ENCODE results near the gene AP4S1. TPM values are rescaled to one million over a fixed set of nuclear protein-coding genes. Genes with fewer than 3 reads are reported as not detected.

Gene AP4S1
- total and polyA plus RNA-seq, 11 donors, result 6.4 to 11.9 (median 8.6) TPM

DNA sequence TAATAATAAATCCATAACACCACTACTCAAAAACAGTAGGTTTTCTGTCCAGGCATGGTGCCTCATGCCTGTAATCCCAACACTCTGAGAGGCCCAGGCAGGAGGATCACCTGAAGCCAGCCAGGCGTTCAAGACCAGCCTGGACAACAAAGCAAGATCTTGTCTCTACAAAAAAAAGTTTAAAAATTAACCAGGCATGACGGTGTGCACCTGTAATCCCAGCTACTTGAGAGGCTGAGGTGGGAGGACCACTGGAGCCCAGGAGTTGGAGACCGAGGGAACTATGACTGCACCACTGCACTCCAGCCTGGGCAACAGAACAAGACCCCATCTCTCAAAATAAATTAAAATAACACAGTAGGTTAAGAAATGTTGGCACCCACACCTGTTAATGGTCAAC is 44.5 kb upstream of the AP4S1 start:
- DNase-seq (no peak), ATAC-seq (no peak)
- H3K9me3 ChIP-seq, result no peaks in the 10 kb centered on the region
- H3K4me3 ChIP-seq, result no peak overlapping the region
- H3K27me3 ChIP-seq, result no peaks in the 10 kb centered on the region
- intact Hi-C loops (cut with DNase I), result loop anchor here in 8 of 10 donors (2.0 to 5.0 kb wide), 4 partner anchors 46 to 102 kb away; partner anchors contain the start of genes STRN3 (in 2 of the 8) and AP4S1 (in 1 of the 8)
- H3K27ac ChIP-seq, result no peak overlapping the region
- 84 to 93% (median 87%) methylated on average over 3 of the region's 3 CpGs for WGBS, 4 donors
- H3K4me1 ChIP-seq, result peaks cover 0 to 27% (median under 1%) of the 10 kb centered on the region in 12 donors
- TF ChIP-seq, protein P1, sequence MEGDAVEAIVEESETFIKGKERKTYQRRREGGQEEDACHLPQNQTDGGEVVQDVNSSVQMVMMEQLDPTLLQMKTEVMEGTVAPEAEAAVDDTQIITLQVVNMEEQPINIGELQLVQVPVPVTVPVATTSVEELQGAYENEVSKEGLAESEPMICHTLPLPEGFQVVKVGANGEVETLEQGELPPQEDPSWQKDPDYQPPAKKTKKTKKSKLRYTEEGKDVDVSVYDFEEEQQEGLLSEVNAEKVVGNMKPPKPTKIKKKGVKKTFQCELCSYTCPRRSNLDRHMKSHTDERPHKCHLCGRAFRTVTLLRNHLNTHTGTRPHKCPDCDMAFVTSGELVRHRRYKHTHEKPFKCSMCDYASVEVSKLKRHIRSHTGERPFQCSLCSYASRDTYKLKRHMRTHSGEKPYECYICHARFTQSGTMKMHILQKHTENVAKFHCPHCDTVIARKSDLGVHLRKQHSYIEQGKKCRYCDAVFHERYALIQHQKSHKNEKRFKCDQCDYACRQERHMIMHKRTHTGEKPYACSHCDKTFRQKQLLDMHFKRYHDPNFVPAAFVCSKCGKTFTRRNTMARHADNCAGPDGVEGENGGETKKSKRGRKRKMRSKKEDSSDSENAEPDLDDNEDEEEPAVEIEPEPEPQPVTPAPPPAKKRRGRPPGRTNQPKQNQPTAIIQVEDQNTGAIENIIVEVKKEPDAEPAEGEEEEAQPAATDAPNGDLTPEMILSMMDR (IDR thresholded peaks at IDR 0.05), result no peak
- no peak for TF ChIP-seq POLR2A (IDR thresholded peaks at IDR 0.05)
- no peaks in the 10 kb centered on the region for H3K36me3 ChIP-seq

DNA sequence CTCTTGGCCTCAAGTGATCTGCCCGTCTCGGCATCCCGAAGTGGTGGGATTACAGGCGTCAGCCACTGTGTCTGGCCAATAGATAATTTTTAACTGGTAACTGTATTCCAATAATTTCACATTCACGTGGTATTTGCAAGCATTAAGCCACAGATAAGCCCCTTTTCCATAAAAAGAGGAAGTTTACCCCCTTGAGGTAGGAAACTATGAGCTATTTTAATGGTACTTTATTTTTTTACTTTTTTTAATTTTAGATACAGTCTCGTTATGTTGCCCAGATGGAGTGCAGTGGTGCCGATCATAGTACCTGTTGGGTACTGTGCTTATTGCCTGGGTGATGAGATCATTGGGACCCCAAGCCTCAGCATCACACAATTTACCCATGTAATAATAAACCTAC is 42.9 kb upstream of the AP4S1 start:
- H3K27me3 ChIP-seq, result no peaks in the 10 kb centered on the region
- DNase-seq (no peak), ATAC-seq (no peak)
- intact Hi-C loops (cut with DNase I), result loop anchor here in 1 of 10 donors (5.0 kb wide), 1 partner anchor 45 kb away; the partner anchor contains the start of genes AP4S1 and STRN3
- no peak overlapping the region for H3K4me3 ChIP-seq
- H3K4me1 ChIP-seq, result peaks cover 0 to 29% (median 0%) of the 10 kb centered on the region in 12 donors
- TF ChIP-seq POLR2A (IDR thresholded peaks at IDR 0.05), result no peak
- TF ChIP-seq, protein P1 (IDR thresholded peaks at IDR 0.05), result no peak
- H3K9me3 ChIP-seq, result no peaks in the 10 kb centered on the region
- 73 to 86% (median 83%) methylated on average over 7 of the region's 7 CpGs for WGBS, 4 donors
- no peaks in the 10 kb centered on the region for H3K36me3 ChIP-seq
- no peak overlapping the region for H3K27ac ChIP-seq

DNA sequence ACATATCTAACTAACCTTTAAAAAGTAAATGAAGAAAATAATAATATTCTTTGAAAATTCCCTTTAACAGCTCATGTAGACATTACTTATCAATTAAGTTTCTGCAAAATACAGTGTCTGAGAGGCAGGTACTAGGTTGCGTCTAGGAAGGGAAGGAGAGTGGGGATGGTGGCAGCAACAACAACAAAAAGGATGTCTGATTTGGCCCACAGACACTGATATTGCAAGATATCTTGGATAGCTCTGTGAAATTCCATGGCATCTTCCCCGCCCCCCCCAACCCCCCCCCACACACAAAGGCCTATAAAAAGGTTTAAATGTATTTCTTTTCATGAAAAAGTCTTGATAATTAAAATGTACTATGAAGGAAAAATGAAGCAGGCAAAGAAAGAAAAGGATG is 41.6 kb upstream of the AP4S1 start:
- H3K4me3 ChIP-seq, result no peak overlapping the region
- H3K36me3 ChIP-seq, result no peaks in the 10 kb centered on the region
- 90 to 97% (median 93%) methylated on average over 2 of the region's 2 CpGs for WGBS, 4 donors
- no peaks in the 10 kb centered on the region for H3K27me3 ChIP-seq
- DNase-seq (no peak), ATAC-seq (no peak)
- H3K4me1 ChIP-seq, result peaks cover 0 to 42% (median 8%) of the 10 kb centered on the region in 12 donors
- TF ChIP-seq POLR2A (IDR thresholded peaks at IDR 0.05), result no peak
- TF ChIP-seq, protein P1 (IDR thresholded peaks at IDR 0.05), result no peak
- intact Hi-C loops (cut with DNase I), result loop anchor here in 2 of 10 donors (2.0 to 5.0 kb wide), 2 partner anchors 43 to 97 kb away; partner anchors contain the start of genes AP4S1 (in 1 of the 2) and STRN3 (in 1 of the 2)
- H3K27ac ChIP-seq, result no peak overlapping the region
- H3K9me3 ChIP-seq, result no peaks in the 10 kb centered on the region

DNA sequence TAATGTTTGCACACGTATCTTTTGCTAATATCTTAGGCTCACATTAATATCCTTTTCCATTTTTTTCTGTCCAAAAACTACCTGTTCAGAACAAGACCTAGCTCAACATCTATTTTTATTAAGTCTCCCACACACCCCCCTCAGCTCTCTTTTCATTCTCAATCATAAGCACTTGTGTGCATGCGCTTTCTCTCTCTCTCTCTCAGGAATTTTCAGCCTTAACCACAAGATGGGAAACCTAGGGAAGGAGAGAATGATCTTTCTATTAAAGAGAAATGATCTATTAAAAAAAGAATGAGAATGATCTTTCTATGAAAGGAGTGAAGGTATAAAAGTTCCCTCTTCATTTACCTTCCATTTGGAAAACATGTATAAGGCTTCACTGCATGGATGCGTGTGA is 39.7 kb upstream of the AP4S1 start:
- peaks cover 0 to 49% (median 13%) of the 10 kb centered on the region in 12 donors for H3K4me1 ChIP-seq
- intact Hi-C loops (cut with DNase I), result loop anchor here in 1 of 10 donors (2.0 kb wide), 1 partner anchor 95 kb away; no protein-coding TSS in a partner anchor
- no peak overlapping the region for H3K4me3 ChIP-seq
- DNase-seq, result no peak
- WGBS, 4 donors, result 88 to 94% (median 92%) methylated on average over 3 of the region's 3 CpGs
- no peaks in the 10 kb centered on the region for H3K36me3 ChIP-seq
- TF ChIP-seq, protein P1 (IDR thresholded peaks at IDR 0.05), result no peak
- TF ChIP-seq POLR2A (IDR thresholded peaks at IDR 0.05), result no peak
- no peak for ATAC-seq
- H3K27ac ChIP-seq, result peak overlapping the region in 1 of 12 donors; percentile 17
- H3K27me3 ChIP-seq, result no peaks in the 10 kb centered on the region
- H3K9me3 ChIP-seq, result no peaks in the 10 kb centered on the region
